GM21423 (cell line): ENCODE data around the gene RAB11FIP3.
"Not testable (repeated sequence)": the region's sequence is repeated elsewhere in the genome, so short reads cannot be mapped to it uniquely, and the experiment has no call there.

ENCODE experiments used
- ATAC-seq: cut with Tn5 transposase; IDR thresholded peaks from one replicate; pipeline ENCODE4 v1.9.1; 2021; ENCODE audit warnings: mild to moderate bottlenecking, moderate library complexity; ENCODE audit not compliant: unreplicated experiment

Gene RAB11FIP3

GRCh38 chr16:460787-461186 lies 35.3 kb downstream of the RAB11FIP3 start:
- no peak for ATAC-seq

GRCh38 chr16:463071-463470 lies 37.6 kb downstream of the RAB11FIP3 start:
- ATAC-seq, result no peak

GRCh38 chr16:466651-467050 lies 41.2 kb downstream of the RAB11FIP3 start:
- no peak for ATAC-seq

- not testable (repeated sequence) for ATAC-seq
Observed at GRCh38 chr16:467249-467871, 41.9 kb downstream of the RAB11FIP3 start.

- no peak for ATAC-seq
Observed at GRCh38 chr16:468068-468821, 42.8 kb downstream of the RAB11FIP3 start.

- ATAC-seq, result not testable (repeated sequence)
Observed at GRCh38 chr16:469459-469858, 44.0 kb downstream of the RAB11FIP3 start.

GRCh38 chr16:470418-470817 lies 45.0 kb downstream of the RAB11FIP3 start:
- ATAC-seq, result no peak

GRCh38 chr16:471353-472198 lies 46.1 kb downstream of the RAB11FIP3 start:
- ATAC-seq, result no peak

- no peak for ATAC-seq
Observed at GRCh38 chr16:472199-472504, 46.7 kb downstream of the RAB11FIP3 start.

- no peak for ATAC-seq
Observed at GRCh38 chr16:473046-474043, 47.9 kb downstream of the RAB11FIP3 start.

- no peak for ATAC-seq
Observed at GRCh38 chr16:474420-475122, 49.1 kb downstream of the RAB11FIP3 start.

GRCh38 chr16:476039-476438 lies 50.6 kb downstream of the RAB11FIP3 start:
- ATAC-seq, result no peak

GRCh38 chr16:477301-478157 lies 52.1 kb downstream of the RAB11FIP3 start:
- ATAC-seq, result no peak

GRCh38 chr16:478287-478686 lies 52.8 kb downstream of the RAB11FIP3 start:
- not testable (repeated sequence) for ATAC-seq

- ATAC-seq, result no peak
Observed at GRCh38 chr16:482468-483185, 57.2 kb downstream of the RAB11FIP3 start.

GRCh38 chr16:483341-484075 lies 58.1 kb downstream of the RAB11FIP3 start:
- ATAC-seq, result no peak

- no peak for ATAC-seq
Observed at GRCh38 chr16:489606-490005, 64.2 kb downstream of the RAB11FIP3 start.

- no peak for ATAC-seq
Observed at GRCh38 chr16:490768-491167, 65.3 kb downstream of the RAB11FIP3 start.
